NCI-H446 treated with DMSO at 0.1 percent for 48 hours (cell line): Measurements from ENCODE around the gene TMEM229B.
"Not testable (repeated sequence)": the region's sequence is repeated elsewhere in the genome, so short reads cannot be mapped to it uniquely, and the experiment has no call there.

Source experiments
- DNase-seq: peaks from one replicate; lab custom pipeline; 2025; lab: John Stamatoyannopoulos, UW

Gene TMEM229B

GRCh38 chr14:67453575-67454300, 34.8 kb downstream of the TMEM229B start:
- DNase-seq: no peak

GRCh38 chr14:67451667-67452066, 36.9 kb downstream of the TMEM229B start:
- not testable (repeated sequence) for DNase-seq

GRCh38 chr14:67449096-67449495, 39.4 kb downstream of the TMEM229B start:
- no peak for DNase-seq

- no peak for DNase-seq
Measured at GRCh38 chr14:67447033-67447381, 41.5 kb downstream of the TMEM229B start.

- DNase-seq: peak; percentile 6
Measured at GRCh38 chr14:67446371-67447032, 42.0 kb downstream of the TMEM229B start.

GRCh38 chr14:67444395-67444794, 44.1 kb downstream of the TMEM229B start:
- no peak for DNase-seq

- no peak for DNase-seq
Measured at GRCh38 chr14:67442139-67442906, 46.2 kb downstream of the TMEM229B start.

GRCh38 chr14:67441672-67442071, 46.8 kb downstream of the TMEM229B start:
- DNase-seq: no peak

- no peak for DNase-seq
Measured at GRCh38 chr14:67441256-67441655, 47.3 kb downstream of the TMEM229B start.

GRCh38 chr14:67440513-67440912, 48.0 kb downstream of the TMEM229B start:
- DNase-seq: no peak

GRCh38 chr14:67438969-67439368, 49.6 kb downstream of the TMEM229B start:
- DNase-seq: no peak

- DNase-seq: no peak
Measured at GRCh38 chr14:67436006-67436866, 52.3 kb downstream of the TMEM229B start.

- DNase-seq: no peak
Measured at GRCh38 chr14:67435603-67436002, 52.9 kb downstream of the TMEM229B start.

GRCh38 chr14:67432050-67432564, 56.4 kb downstream of the TMEM229B start:
- no peak for DNase-seq

- no peak for DNase-seq
Measured at GRCh38 chr14:67429510-67430205, 58.9 kb downstream of the TMEM229B start.

- no peak for DNase-seq
Measured at GRCh38 chr14:67428501-67429031, 60.0 kb downstream of the TMEM229B start.

GRCh38 chr14:67426983-67427606, 61.4 kb downstream of the TMEM229B start:
- peak; percentile 17 for DNase-seq

GRCh38 chr14:67426161-67426560, 62.4 kb downstream of the TMEM229B start:
- DNase-seq: no peak

- DNase-seq: no peak
Measured at GRCh38 chr14:67425608-67426007, 62.9 kb downstream of the TMEM229B start.

GRCh38 chr14:67424539-67424938, 64.0 kb downstream of the TMEM229B start:
- no peak for DNase-seq
